ENCODE measurements around the gene NBAS. TPM values are rescaled to one million over a fixed set of nuclear protein-coding genes. Genes with fewer than 3 reads are reported as not detected.

The NBAS gene
- total and polyA plus RNA-seq, 2 donors (not counting 1 experiment from before 2014, with no cell fraction given): 27.0 to 124 TPM

- no peak overlapping the region for H3K4me3 ChIP-seq (replicated peaks in 1 of 4; ENCODE audit: control extremely low read depth in 1 of 4, insufficient read depth in 1 of 4, low read depth in 3 of 4, low read length in 4 of 4)
- H3K27me3 ChIP-seq (ENCODE audit: control insufficient read depth, insufficient read depth, low read length): no peaks in the 10 kb centered on the region
- H2AFZ ChIP-seq (ENCODE audit: low read length): no peak overlapping the region
- no peaks in the 10 kb centered on the region for H3K36me3 ChIP-seq (ENCODE audit: control insufficient read depth, insufficient read depth, low read length)
- H3K27ac ChIP-seq (ENCODE audit: insufficient read depth, low read length): no peak overlapping the region
- H3K9me3 ChIP-seq (ENCODE audit: control insufficient read depth, insufficient read depth, low read depth, low read length): no peaks in the 10 kb centered on the region
- no peaks in the 10 kb centered on the region for H4K20me1 ChIP-seq (ENCODE audit: control insufficient read depth, extremely low read depth, insufficient read depth, low read length)
- H3K4me2 ChIP-seq (ENCODE audit: extremely low read depth, insufficient read depth, low read length): no peak overlapping the region
- H3K79me2 ChIP-seq (ENCODE audit: control insufficient read depth, insufficient read depth, low read length): no peaks in the 10 kb centered on the region
- no peak overlapping the region for H3K9ac ChIP-seq (ENCODE audit: insufficient read depth, low read length)
- no peak for DNase-seq (ENCODE audit: low read depth in 2 of 2)
- no peak for TF ChIP-seq EZH2 (IDR thresholded peaks at IDR 0.05; ENCODE audit: low read length, missing control alignments)
- no peaks in the 10 kb centered on the region for H3K4me1 ChIP-seq (ENCODE audit: control insufficient read depth, extremely low read depth, insufficient read depth, low read length)
Observed at GRCh38 chr2:15299904-15300520, 261.1 kb downstream of the NBAS start.

- H3K9me3 ChIP-seq (ENCODE audit: control insufficient read depth, insufficient read depth, low read depth, low read length): no peaks in the 10 kb centered on the region
- no peaks in the 10 kb centered on the region for H3K79me2 ChIP-seq (ENCODE audit: control insufficient read depth, insufficient read depth, low read length)
- no peaks in the 10 kb centered on the region for H3K4me1 ChIP-seq (ENCODE audit: control insufficient read depth, extremely low read depth, insufficient read depth, low read length)
- no peak overlapping the region for H2AFZ ChIP-seq (ENCODE audit: low read length)
- H3K4me3 ChIP-seq (replicated peaks in 1 of 4; ENCODE audit: control extremely low read depth in 1 of 4, insufficient read depth in 1 of 4, low read depth in 3 of 4, low read length in 4 of 4): no peak overlapping the region
- no peak overlapping the region for H3K9ac ChIP-seq (ENCODE audit: insufficient read depth, low read length)
- no peak overlapping the region for H3K4me2 ChIP-seq (ENCODE audit: extremely low read depth, insufficient read depth, low read length)
- H3K27ac ChIP-seq (ENCODE audit: insufficient read depth, low read length): no peak overlapping the region
- TF ChIP-seq EZH2 (IDR thresholded peaks at IDR 0.05; ENCODE audit: low read length, missing control alignments) (no peak), CTCF (conservative IDR thresholded peaks at IDR 0.05 in 1 of 2, IDR thresholded peaks at IDR 0.05 in 1 of 2; ENCODE audit: low read depth in 1 of 2, low read length in 2 of 2) (no peak)
- no peaks in the 10 kb centered on the region for H4K20me1 ChIP-seq (ENCODE audit: control insufficient read depth, extremely low read depth, insufficient read depth, low read length)
- no peaks in the 10 kb centered on the region for H3K27me3 ChIP-seq (ENCODE audit: control insufficient read depth, insufficient read depth, low read length)
- H3K36me3 ChIP-seq (ENCODE audit: control insufficient read depth, insufficient read depth, low read length): no peaks in the 10 kb centered on the region
- peak; percentile 52 to 86 for DNase-seq (ENCODE audit: low read depth in 2 of 2)
Observed at GRCh38 chr2:15298770-15299169, 262.4 kb downstream of the NBAS start.

- DNase-seq (ENCODE audit: low read depth in 2 of 2): no peak
- Histone ChIP-seq H3K27ac (ENCODE audit: insufficient read depth, low read length) (no peak overlapping the region), H3K4me3 (replicated peaks in 1 of 4; ENCODE audit: control extremely low read depth in 1 of 4, insufficient read depth in 1 of 4, low read depth in 3 of 4, low read length in 4 of 4) (no peak overlapping the region), H4K20me1 (ENCODE audit: control insufficient read depth, extremely low read depth, insufficient read depth, low read length) (no peaks in the 10 kb centered on the region), H3K27me3 (ENCODE audit: control insufficient read depth, insufficient read depth, low read length) (no peaks in the 10 kb centered on the region), H3K36me3 (ENCODE audit: control insufficient read depth, insufficient read depth, low read length) (no peaks in the 10 kb centered on the region), H3K4me2 (ENCODE audit: extremely low read depth, insufficient read depth, low read length) (no peak overlapping the region), H3K4me1 (ENCODE audit: control insufficient read depth, extremely low read depth, insufficient read depth, low read length) (no peaks in the 10 kb centered on the region), H3K9me3 (ENCODE audit: control insufficient read depth, insufficient read depth, low read depth, low read length) (no peaks in the 10 kb centered on the region), H3K9ac (ENCODE audit: insufficient read depth, low read length) (no peak overlapping the region), H2AFZ (ENCODE audit: low read length) (no peak overlapping the region), H3K79me2 (ENCODE audit: control insufficient read depth, insufficient read depth, low read length) (no peaks in the 10 kb centered on the region)
- TF ChIP-seq CTCF (conservative IDR thresholded peaks at IDR 0.05 in 1 of 2, IDR thresholded peaks at IDR 0.05 in 1 of 2; ENCODE audit: low read depth in 1 of 2, low read length in 2 of 2) (no peak), EZH2 (IDR thresholded peaks at IDR 0.05; ENCODE audit: low read length, missing control alignments) (no peak)
Observed at GRCh38 chr2:15293262-15293937, 267.7 kb downstream of the NBAS start.
